K562 (cell line): ENCODE results near the gene AMH. TPM values are rescaled to one million over a fixed set of nuclear protein-coding genes. Genes with fewer than 3 reads are reported as not detected.

Experiments
- POLR2G ChIP-seq: fragments of 200-400 bp; formaldehyde crosslinking; IDR thresholded peaks from 2 replicates; pipeline ENCODE4 v1.6.1; 2017; ENCODE audit warnings: low read depth, mild to moderate bottlenecking, antibody characterized with exemption, low read length, moderate library complexity
- RBM22 ChIP-seq: fragments of 200-400 bp; formaldehyde crosslinking; IDR thresholded peaks from 2 replicates; pipeline ENCODE4 v1.6.1; 2018; ENCODE audit warnings: low read length, low read depth; ENCODE audit not compliant: poor library complexity, severe bottlenecking
- ZNF551 ChIP-seq: fragments of 250-450 bp; sonication (Bioruptor Pico); IDR thresholded peaks from 2 replicates; pipeline ENCODE4 v1.5.0; 2021; ENCODE audit warnings: mild to moderate bottlenecking, moderate library complexity
- polyA plus RNA-seq, 8 experiments: library from polyadenylated mRNA; depleted of rRNA in 4 of 8; stranded (reverse) in 5 of 8; unstranded in 3 of 8; fragments of >200 nt; fragmentation: Nextera tagmentation in 2 of 8; fragmentation: Illumina TruSeq in 1 of 8; extraction: Ambion mirVana in 2 of 8; extraction: Trizol in 1 of 8; gene quantifications; 2 replicates each; pipeline versions ENCODE4 v1.2.1 to v1.2.3, GENCODE V29; 2011 to 2014; ENCODE audit warnings: inconsistent platforms in 1 of 8, missing spikeins in 1 of 8
- total RNA-seq, 7 experiments: library from RNA; depleted of rRNA in 6 of 7; stranded (reverse); fragments of >200 nt in 6 of 7; fragmentation: Illumina TruSeq in 2 of 7; extraction: Trizol in 2 of 7; gene quantifications; 2 replicates each; pipeline versions ENCODE4 v1.2.1 to v1.2.3, GENCODE V29; 2011 to 2021; ENCODE audit warnings: low replicate concordance in 1 of 7
- TF ChIP-seq, protein P1 (sequence below): IDR thresholded peaks from 2 replicates; pipeline ENCODE4 v1.6.1; 2012; ENCODE audit warnings: low read depth, low read length, improper control_type of control experiment, borderline replicate concordance
- TF ChIP-seq, protein P2 (sequence below): fragments of 450-650 bp; IDR thresholded peaks from 2 replicates; pipeline ENCODE4 v1.6.1; 2017; ENCODE audit warnings: antibody characterized with exemption, mild to moderate bottlenecking

AMH gene
- total and polyA plus RNA-seq, 9 of the 15 experiments (the other 6 are each of a cell fraction or from before 2014, with no cell fraction given) = 0.29 to 27.4 (median 2.6) TPM; not detected in 2

DNA sequence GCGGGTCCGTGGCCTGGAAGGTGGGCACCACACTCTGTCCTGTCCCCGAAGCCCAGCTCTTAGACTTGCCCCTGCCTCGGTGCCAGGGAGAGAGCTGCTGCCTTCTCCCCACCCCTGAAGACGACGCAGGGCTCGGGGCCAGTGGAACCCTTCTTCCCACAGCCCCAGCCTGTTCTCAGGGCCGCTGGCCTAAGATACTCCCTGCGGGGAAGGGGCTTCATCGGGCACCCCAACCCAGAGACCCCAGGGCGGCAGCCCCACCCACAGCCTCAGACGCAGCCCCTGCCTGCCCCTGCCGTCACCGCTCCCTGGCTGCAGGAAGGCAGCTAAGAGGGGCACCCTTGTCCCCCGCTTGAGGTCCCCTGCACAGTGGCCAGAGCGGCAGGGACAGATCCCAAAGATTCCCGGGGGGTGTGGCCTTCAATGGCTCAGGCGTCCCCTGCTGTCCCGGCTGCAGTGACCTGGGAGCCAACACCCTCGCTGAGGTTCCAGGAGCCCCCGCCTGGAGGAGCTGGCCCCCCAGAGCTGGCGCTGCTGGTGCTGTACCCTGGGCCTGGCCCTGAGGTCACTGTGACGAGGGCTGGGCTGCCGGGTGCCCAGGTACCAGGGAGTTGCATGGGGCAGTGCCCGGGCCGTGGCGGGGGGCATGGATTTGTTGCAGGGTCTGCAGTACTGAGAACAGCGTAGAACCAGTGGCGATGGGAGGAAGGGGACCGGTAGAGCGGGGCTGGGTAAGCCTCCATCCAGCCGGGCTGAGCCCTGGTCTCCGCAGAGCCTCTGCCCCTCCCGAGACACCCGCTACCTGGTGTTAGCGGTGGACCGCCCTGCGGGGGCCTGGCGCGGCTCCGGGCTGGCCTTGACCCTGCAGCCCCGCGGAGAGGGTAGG is 1.0 kb downstream of the AMH start (continued):
- TF ChIP-seq, protein P1, sequence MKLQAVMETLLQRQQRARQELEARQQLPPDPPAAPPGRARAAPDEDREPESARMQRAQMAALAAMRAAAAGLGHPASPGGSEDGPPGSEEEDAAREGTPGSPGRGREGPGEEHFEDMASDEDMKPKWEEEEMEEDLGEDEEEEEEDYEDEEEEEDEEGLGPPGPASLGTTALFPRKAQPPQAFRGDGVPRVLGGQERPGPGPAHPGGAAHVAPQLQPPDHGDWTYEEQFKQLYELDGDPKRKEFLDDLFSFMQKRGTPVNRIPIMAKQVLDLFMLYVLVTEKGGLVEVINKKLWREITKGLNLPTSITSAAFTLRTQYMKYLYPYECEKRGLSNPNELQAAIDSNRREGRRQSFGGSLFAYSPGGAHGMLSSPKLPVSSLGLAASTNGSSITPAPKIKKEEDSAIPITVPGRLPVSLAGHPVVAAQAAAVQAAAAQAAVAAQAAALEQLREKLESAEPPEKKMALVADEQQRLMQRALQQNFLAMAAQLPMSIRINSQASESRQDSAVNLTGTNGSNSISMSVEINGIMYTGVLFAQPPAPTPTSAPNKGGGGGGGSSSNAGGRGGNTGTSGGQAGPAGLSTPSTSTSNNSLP = no peak
- peak; percentile 81 for TF ChIP-seq POLR2G
- TF ChIP-seq RBM22 = peak; percentile 96
- no peak for TF ChIP-seq ZNF551 (CRISPR knock-in tag)
- TF ChIP-seq, protein P2, sequence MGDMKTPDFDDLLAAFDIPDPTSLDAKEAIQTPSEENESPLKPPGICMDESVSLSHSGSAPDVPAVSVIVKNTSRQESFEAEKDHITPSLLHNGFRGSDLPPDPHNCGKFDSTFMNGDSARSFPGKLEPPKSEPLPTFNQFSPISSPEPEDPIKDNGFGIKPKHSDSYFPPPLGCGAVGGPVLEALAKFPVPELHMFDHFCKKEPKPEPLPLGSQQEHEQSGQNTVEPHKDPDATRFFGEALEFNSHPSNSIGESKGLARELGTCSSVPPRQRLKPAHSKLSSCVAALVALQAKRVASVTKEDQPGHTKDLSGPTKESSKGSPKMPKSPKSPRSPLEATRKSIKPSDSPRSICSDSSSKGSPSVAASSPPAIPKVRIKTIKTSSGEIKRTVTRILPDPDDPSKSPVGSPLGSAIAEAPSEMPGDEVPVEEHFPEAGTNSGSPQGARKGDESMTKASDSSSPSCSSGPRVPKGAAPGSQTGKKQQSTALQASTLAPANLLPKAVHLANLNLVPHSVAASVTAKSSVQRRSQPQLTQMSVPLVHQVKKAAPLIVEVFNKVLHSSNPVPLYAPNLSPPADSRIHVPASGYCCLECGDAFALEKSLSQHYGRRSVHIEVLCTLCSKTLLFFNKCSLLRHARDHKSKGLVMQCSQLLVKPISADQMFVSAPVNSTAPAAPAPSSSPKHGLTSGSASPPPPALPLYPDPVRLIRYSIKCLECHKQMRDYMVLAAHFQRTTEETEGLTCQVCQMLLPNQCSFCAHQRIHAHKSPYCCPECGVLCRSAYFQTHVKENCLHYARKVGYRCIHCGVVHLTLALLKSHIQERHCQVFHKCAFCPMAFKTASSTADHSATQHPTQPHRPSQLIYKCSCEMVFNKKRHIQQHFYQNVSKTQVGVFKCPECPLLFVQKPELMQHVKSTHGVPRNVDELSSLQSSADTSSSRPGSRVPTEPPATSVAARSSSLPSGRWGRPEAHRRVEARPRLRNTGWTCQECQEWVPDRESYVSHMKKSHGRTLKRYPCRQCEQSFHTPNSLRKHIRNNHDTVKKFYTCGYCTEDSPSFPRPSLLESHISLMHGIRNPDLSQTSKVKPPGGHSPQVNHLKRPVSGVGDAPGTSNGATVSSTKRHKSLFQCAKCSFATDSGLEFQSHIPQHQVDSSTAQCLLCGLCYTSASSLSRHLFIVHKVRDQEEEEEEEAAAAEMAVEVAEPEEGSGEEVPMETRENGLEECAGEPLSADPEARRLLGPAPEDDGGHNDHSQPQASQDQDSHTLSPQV = no peak
- TF ChIP-seq, all 486 proteins: peak for 10
